ENCODE results near the gene GRK6. TPM values are rescaled to one million over a fixed set of nuclear protein-coding genes. Genes with fewer than 3 reads are reported as not detected.

The GRK6 gene
- total and polyA plus RNA-seq, 9 of the 15 experiments (the other 6 are each of a cell fraction or from before 2014, with no cell fraction given) = 0.63 to 122 (median 44.5) TPM

- no peak for TF ChIP-seq PREB (CRISPR knock-in tag; IDR thresholded peaks at IDR 0.05)
- no peak for TF ChIP-seq SRF (CRISPR knock-in tag; IDR thresholded peaks at IDR 0.05)
- no peak for TF ChIP-seq TCFL5 (CRISPR knock-in tag; conservative IDR thresholded peaks at IDR 0.05)
- no peak for TF ChIP-seq BRD9 (IDR thresholded peaks at IDR 0.05; ENCODE audit: low read depth, partially characterized antibody)
- TF ChIP-seq, protein P1, sequence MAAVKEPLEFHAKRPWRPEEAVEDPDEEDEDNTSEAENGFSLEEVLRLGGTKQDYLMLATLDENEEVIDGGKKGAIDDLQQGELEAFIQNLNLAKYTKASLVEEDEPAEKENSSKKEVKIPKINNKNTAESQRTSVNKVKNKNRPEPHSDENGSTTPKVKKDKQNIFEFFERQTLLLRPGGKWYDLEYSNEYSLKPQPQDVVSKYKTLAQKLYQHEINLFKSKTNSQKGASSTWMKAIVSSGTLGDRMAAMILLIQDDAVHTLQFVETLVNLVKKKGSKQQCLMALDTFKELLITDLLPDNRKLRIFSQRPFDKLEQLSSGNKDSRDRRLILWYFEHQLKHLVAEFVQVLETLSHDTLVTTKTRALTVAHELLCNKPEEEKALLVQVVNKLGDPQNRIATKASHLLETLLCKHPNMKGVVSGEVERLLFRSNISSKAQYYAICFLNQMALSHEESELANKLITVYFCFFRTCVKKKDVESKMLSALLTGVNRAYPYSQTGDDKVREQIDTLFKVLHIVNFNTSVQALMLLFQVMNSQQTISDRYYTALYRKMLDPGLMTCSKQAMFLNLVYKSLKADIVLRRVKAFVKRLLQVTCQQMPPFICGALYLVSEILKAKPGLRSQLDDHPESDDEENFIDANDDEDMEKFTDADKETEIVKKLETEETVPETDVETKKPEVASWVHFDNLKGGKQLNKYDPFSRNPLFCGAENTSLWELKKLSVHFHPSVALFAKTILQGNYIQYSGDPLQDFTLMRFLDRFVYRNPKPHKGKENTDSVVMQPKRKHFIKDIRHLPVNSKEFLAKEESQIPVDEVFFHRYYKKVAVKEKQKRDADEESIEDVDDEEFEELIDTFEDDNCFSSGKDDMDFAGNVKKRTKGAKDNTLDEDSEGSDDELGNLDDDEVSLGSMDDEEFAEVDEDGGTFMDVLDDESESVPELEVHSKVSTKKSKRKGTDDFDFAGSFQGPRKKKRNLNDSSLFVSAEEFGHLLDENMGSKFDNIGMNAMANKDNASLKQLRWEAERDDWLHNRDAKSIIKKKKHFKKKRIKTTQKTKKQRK (IDR thresholded peaks at IDR 0.05; ENCODE audit: borderline replicate concordance, low read depth, low read length) = no peak
- no peak for TF ChIP-seq CBX2 (IDR thresholded peaks at IDR 0.05; ENCODE audit: insufficient read depth, low read length, poor library complexity, severe bottlenecking)
- TF ChIP-seq SMARCC2 (IDR thresholded peaks at IDR 0.05; ENCODE audit: low read depth) = no peak
- TF ChIP-seq SIN3B (IDR thresholded peaks at IDR 0.05; ENCODE audit: low read depth) = peak; percentile 56; the same call in 1 of the 2 replicates
- TF ChIP-seq, protein P2, sequence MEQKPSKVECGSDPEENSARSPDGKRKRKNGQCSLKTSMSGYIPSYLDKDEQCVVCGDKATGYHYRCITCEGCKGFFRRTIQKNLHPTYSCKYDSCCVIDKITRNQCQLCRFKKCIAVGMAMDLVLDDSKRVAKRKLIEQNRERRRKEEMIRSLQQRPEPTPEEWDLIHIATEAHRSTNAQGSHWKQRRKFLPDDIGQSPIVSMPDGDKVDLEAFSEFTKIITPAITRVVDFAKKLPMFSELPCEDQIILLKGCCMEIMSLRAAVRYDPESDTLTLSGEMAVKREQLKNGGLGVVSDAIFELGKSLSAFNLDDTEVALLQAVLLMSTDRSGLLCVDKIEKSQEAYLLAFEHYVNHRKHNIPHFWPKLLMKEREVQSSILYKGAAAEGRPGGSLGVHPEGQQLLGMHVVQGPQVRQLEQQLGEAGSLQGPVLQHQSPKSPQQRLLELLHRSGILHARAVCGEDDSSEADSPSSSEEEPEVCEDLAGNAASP (IDR thresholded peaks at IDR 0.05) = no peak
- TF ChIP-seq RBFOX2 (IDR thresholded peaks at IDR 0.05; ENCODE audit: low read depth, low read length) = no peak
- peak; percentile 92 for TF ChIP-seq GATAD2B (IDR thresholded peaks at IDR 0.05; ENCODE audit: borderline replicate concordance)
- no peak for TF ChIP-seq ZFP36 (IDR thresholded peaks at IDR 0.05; ENCODE audit: low read depth, low read length, partially characterized antibody)
- TF ChIP-seq RUNX1 (IDR thresholded peaks at IDR 0.05; ENCODE audit: low read depth) = no peak
- TF ChIP-seq ZNF449 (CRISPR knock-in tag; IDR thresholded peaks at IDR 0.05) = no peak
- no peak for TF ChIP-seq RBM17 (IDR thresholded peaks at IDR 0.05; ENCODE audit: borderline replicate concordance, low read depth, low read length)
- no peak for TF ChIP-seq ZFP30 (CRISPR knock-in tag; IDR thresholded peaks at IDR 0.05; ENCODE audit: borderline replicate concordance)
- TF ChIP-seq MTA2 (IDR thresholded peaks at IDR 0.05; ENCODE audit: low read depth) = no peak
- no peak for TF ChIP-seq ZNF124 (CRISPR knock-in tag; IDR thresholded peaks at IDR 0.05)
- no peak for TF ChIP-seq ZNF778 (CRISPR knock-in tag; IDR thresholded peaks at IDR 0.05)
- TF ChIP-seq NRF1 (conservative IDR thresholded peaks at IDR 0.05 in 1 of 2, IDR thresholded peaks at IDR 0.05 in 1 of 2) = no peak; a peak in 1 of 4 replicates
- TF ChIP-seq COPS2 (conservative IDR thresholded peaks at IDR 0.05) = no peak
- TF ChIP-seq ZNF311 (CRISPR knock-in tag; IDR thresholded peaks at IDR 0.05) = peak; percentile 35; the same call in 1 of the 2 replicates
These were observed 28.0 kb downstream of the GRK6 start (continued) for GRCh38 chr5:177454397-177455035.

Measured in K562 (cell line).